ENCODE measurements around the gene INCA1.

- TF ChIP-seq POLR2AphosphoS5 (IDR thresholded peaks at IDR 0.05; ENCODE audit: low read depth, low read length): no peak
- TF ChIP-seq EGR1 (IDR thresholded peaks at IDR 0.05; ENCODE audit: borderline replicate concordance, low read depth, low read length): no peak
- TF ChIP-seq CTCF (IDR thresholded peaks at IDR 0.05; ENCODE audit: control extremely low read depth in 1 of 3, insufficient read depth in 1 of 3, low read depth in 1 of 3, low read length in 3 of 3): no peak
- TF ChIP-seq JUND (IDR thresholded peaks at IDR 0.05; ENCODE audit: low read length): no peak
- TF ChIP-seq EP300 (IDR thresholded peaks at IDR 0.05; ENCODE audit: borderline replicate concordance in 1 of 2, low read depth in 2 of 2, low read length in 2 of 2): no peak
- no peak for TF ChIP-seq TAF7 (optimal IDR thresholded peaks at IDR 0.05; ENCODE audit: borderline replicate concordance, low read depth, low read length)
- TF ChIP-seq ATF3 (IDR thresholded peaks at IDR 0.05; ENCODE audit: insufficient read depth, low read depth, low read length): no peak
- no peak for TF ChIP-seq EZH2 (IDR thresholded peaks at IDR 0.05; ENCODE audit: low read depth, low read length, severe bottlenecking)
- no peak for TF ChIP-seq CEBPB (IDR thresholded peaks at IDR 0.05; ENCODE audit: low read depth, low read length)
- no peak for TF ChIP-seq ASH2L (IDR thresholded peaks at IDR 0.05; ENCODE audit: low read length)
- TF ChIP-seq POLR2A (IDR thresholded peaks at IDR 0.05; ENCODE audit: control extremely low read depth in 1 of 2, low read depth in 2 of 2, low read length in 2 of 2): no peak
These were observed 6.0 kb upstream of the INCA1 start for GRCh38 chr17:5003214-5003867.

All from H1 (cell line).